CD4-positive, alpha-beta T cell treated with Interleukin-17A for 4 hours (primary cell): Measurements from ENCODE around the gene LMO2.
A peak's percentile ranks its signal among the peaks of the same experiment; 100 is the strongest.

Experiments
- DNase-seq: peaks from one replicate; pipeline ENCODE4 v3.0.0-alpha.2; 2020; ENCODE audit warnings: mixed read lengths

The LMO2 gene

GRCh38 chr11:33885338-33886005 is 6.4 kb downstream of the LMO2 start:
- DNase-seq = no peak

- DNase-seq = no peak
These were observed 7.3 kb downstream of the LMO2 start for GRCh38 chr11:33884601-33885000.

GRCh38 chr11:33884035-33884434 is 7.8 kb downstream of the LMO2 start:
- DNase-seq = no peak

- DNase-seq = no peak
These were observed 10.0 kb downstream of the LMO2 start for GRCh38 chr11:33881651-33882503.

- no peak for DNase-seq
These were observed 10.9 kb downstream of the LMO2 start for GRCh38 chr11:33880979-33881378.

GRCh38 chr11:33879375-33879774 is 12.5 kb downstream of the LMO2 start:
- no peak for DNase-seq

GRCh38 chr11:33877038-33877437 is 14.8 kb downstream of the LMO2 start:
- DNase-seq = no peak

GRCh38 chr11:33875621-33876294 is 16.1 kb downstream of the LMO2 start:
- no peak for DNase-seq

GRCh38 chr11:33874910-33875490 is 16.9 kb downstream of the LMO2 start:
- no peak for DNase-seq

- DNase-seq = no peak
These were observed 17.4 kb downstream of the LMO2 start for GRCh38 chr11:33874433-33874832.

- DNase-seq = peak; percentile 36
These were observed 22.1 kb downstream of the LMO2 start for GRCh38 chr11:33869481-33870422.

- no peak for DNase-seq
These were observed 23.0 kb downstream of the LMO2 start for GRCh38 chr11:33868647-33869461.

- DNase-seq = no peak
These were observed 23.8 kb downstream of the LMO2 start for GRCh38 chr11:33867996-33868646.

GRCh38 chr11:33867561-33867960 is 24.3 kb downstream of the LMO2 start:
- no peak for DNase-seq

- DNase-seq = no peak
These were observed 24.9 kb downstream of the LMO2 start for GRCh38 chr11:33866936-33867335.

- DNase-seq = no peak
These were observed 27.4 kb downstream of the LMO2 start for GRCh38 chr11:33864479-33864878.

GRCh38 chr11:33863418-33864172 is 28.3 kb downstream of the LMO2 start:
- DNase-seq = no peak

GRCh38 chr11:33861941-33862589 is 29.8 kb downstream of the LMO2 start:
- no peak for DNase-seq

- DNase-seq = no peak
These were observed 30.5 kb downstream of the LMO2 start for GRCh38 chr11:33861386-33861785.
